Measurements from ENCODE around the gene KRT36.

The KRT36 gene

DNA sequence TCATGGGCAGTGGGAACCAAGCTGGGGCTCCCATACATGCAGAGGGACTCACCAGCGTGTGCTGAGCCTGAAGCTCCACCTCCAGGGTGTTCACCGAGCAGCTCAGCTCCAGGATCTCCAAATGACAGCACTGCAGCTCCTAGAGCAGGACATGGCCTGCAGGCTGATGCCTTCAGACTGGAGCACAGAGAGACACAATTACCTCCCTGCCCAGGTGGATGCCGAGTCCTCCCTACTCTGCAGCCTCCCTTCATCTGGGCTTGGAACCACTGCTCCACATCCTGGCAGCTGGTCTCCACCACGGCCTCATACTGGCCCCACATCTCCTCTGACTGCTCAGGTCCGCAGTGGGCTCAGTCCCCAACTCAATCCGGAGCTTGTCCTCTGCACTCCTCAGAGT lies 40.7 kb downstream of the KRT36 start:
- H3K4me3 ChIP-seq (ENCODE audit: low read depth, low read length), result no peak overlapping the region
- TF ChIP-seq CTCF (IDR thresholded peaks at IDR 0.05; ENCODE audit: borderline replicate concordance, insufficient read depth, low read depth, low read length), result no peak

GRCh38 chr17:41448506-41448905 lies 41.2 kb downstream of the KRT36 start:
- no peak for TF ChIP-seq CTCF (IDR thresholded peaks at IDR 0.05; ENCODE audit: borderline replicate concordance, insufficient read depth, low read depth, low read length)
- no peak overlapping the region for H3K4me3 ChIP-seq (ENCODE audit: low read depth, low read length)

GRCh38 chr17:41446806-41447205 lies 42.9 kb downstream of the KRT36 start:
- no peak overlapping the region for H3K4me3 ChIP-seq (ENCODE audit: low read depth, low read length)
- no peak for TF ChIP-seq CTCF (IDR thresholded peaks at IDR 0.05; ENCODE audit: borderline replicate concordance, insufficient read depth, low read depth, low read length)

DNA sequence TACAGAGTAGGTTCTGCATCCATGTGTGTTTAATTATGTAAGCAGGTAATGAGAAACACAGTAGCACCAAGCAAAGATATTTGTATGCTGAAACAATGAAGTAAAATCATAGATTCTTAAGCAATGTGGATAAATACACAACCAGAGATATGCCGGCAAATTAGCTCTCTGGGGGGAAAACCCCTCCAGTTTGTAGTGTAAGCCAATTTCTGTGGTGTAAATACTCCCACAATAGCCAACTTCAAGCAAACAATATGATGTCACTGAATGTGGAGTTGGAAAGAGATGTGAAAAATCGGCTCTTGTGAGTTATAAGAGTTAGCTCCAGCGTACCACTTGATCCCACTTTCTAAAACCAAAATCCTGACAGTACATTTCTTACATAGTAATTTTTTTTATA lies 45.1 kb downstream of the KRT36 start:
- no peak for TF ChIP-seq CTCF (IDR thresholded peaks at IDR 0.05; ENCODE audit: borderline replicate concordance, insufficient read depth, low read depth, low read length)
- no peak overlapping the region for H3K4me3 ChIP-seq (ENCODE audit: low read depth, low read length)

DNA sequence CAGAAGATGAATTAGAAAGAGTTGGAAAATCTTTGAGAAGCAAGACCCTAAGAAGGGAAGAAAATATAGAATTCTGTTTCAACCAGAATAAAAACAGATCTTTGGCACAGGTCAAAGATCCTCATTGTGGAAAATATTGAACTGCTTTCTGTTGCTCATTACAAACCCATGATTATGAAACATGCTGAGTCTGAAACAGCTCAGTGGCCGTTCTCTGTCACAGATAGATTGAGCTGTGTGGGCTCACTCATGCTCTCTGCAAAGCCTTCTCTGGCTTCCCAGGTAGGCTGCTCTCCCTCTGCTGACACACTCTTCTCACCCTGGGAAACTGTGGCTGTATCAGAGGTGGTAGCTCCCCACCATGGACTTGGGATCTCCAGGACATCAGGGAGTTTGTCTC lies 45.5 kb downstream of the KRT36 start:
- no peak for TF ChIP-seq CTCF (IDR thresholded peaks at IDR 0.05; ENCODE audit: borderline replicate concordance, insufficient read depth, low read depth, low read length)
- H3K4me3 ChIP-seq (ENCODE audit: low read depth, low read length), result no peak overlapping the region

GRCh38 chr17:41442739-41443138 lies 47.0 kb downstream of the KRT36 start:
- TF ChIP-seq CTCF (IDR thresholded peaks at IDR 0.05; ENCODE audit: borderline replicate concordance, insufficient read depth, low read depth, low read length), result no peak
- no peak overlapping the region for H3K4me3 ChIP-seq (ENCODE audit: low read depth, low read length)

DNA sequence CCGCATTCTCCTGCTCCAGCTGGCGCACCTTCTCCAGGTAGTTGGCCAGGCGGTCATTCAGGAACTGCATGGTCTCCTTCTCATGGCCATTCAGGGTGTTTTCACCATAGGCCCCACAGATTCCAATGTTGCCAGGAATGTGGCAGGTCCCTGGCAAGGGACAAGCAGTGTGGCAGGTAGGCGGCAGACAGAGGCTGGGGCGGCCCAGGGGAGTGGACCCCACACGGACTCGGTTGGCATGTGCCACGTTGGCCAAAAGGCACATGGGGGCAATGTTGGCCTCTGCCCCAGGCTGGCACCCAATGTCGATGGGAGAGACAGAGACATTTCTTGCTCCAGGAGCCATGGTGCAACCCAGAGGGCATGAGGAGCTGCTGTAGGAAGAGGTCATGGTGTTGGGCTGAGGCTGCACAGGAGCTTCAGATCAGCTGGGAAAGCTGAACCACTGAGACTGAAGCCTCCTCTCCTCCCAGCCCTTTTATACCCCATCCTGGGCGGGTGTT lies 49.1 kb downstream of the KRT36 start, which contains the start of gene KRT38:
KRT38 (minus strand) TSS at position 453 of the 503 bp plus-strand sequence; CDS start at position 391, 62 bp downstream.
- H3K4me3 ChIP-seq (ENCODE audit: low read depth, low read length), result no peak within 1 kb of the TSS
- TF ChIP-seq CTCF (IDR thresholded peaks at IDR 0.05; ENCODE audit: borderline replicate concordance, insufficient read depth, low read depth, low read length), result no peak
